AML-193 (cell line): ENCODE data around the gene BTRC.
A peak's percentile ranks its signal among the peaks of the same experiment; 100 is the strongest.
"Not testable (repeated sequence)": the region's sequence is repeated elsewhere in the genome, so short reads cannot be mapped to it uniquely, and the experiment has no call there.

Experiments
- DNase-seq, 2 experiments: peaks; one replicate each; lab custom pipeline; 2025; lab: John Stamatoyannopoulos, UW

The BTRC gene

GRCh38 chr10:101353692-101354327, at the start of gene BTRC:
BTRC (plus strand) TSS chr10:101354165; CDS start chr10:101354181, 16 bp downstream.
- peak; percentile 97 to 98 for DNase-seq

DNA sequence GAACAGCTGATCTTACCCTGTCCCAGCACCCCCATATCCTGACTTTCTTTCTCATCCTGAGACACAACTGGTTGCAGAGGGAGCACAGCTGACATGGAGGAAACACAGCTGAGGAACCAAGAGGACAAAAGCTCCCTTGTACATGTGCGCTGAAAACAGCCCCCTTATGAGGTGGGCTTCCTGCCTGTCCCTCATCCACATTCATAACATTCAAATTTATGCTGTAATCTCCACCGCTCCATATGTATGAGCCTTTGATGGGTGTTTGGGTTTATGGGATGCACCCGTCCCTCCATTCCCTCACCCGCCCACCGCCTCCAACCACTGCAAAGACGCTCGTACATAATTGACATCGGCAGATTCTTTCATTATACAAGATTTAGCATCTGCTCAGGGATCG, 49.6 kb upstream of the BTRC start:
- DNase-seq = no peak

- DNase-seq = no peak
Observed at GRCh38 chr10:101305320-101306241, 48.4 kb upstream of the BTRC start.

- DNase-seq = no peak
Observed at GRCh38 chr10:101308051-101308450, 45.9 kb upstream of the BTRC start.

- no peak for DNase-seq
Observed at GRCh38 chr10:101310529-101311184, 43.3 kb upstream of the BTRC start.

- no peak for DNase-seq
Observed at GRCh38 chr10:101311185-101312066, 42.5 kb upstream of the BTRC start.

DNA sequence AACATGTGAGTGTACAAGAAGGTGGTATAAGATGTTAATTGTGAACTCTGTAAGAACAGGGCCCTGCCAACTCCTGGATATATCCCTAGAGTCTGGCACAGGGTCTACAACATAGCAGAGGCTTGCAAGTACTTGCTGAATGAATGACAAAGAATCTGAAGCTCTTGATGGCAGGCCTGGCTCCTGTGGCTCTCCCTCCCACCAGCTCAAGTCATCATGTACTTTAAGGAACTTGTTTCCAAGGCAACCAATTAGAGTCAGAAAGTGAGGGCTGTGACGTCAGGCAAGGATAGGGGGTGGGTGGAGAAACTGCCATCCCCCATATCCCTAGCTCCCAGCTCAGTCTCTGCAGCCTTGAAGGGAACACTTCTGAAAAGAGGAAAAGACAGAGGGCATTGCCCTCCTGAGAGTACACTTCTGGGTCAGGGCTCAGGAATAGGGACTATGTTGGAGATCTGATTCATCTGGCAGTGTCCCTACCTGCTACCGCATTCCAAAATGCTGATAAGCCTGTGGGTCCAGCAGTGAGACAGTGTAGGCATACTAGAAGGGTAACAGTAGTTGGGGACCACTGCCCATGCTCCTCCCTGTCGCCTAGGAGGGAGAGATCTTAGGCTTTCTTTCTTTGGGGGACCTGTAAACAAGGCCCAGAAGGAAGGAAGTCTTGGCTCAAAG, 34.6 kb upstream of the BTRC start:
- DNase-seq = no peak

- no peak for DNase-seq
Observed at GRCh38 chr10:101321073-101321472, 32.9 kb upstream of the BTRC start.

DNA sequence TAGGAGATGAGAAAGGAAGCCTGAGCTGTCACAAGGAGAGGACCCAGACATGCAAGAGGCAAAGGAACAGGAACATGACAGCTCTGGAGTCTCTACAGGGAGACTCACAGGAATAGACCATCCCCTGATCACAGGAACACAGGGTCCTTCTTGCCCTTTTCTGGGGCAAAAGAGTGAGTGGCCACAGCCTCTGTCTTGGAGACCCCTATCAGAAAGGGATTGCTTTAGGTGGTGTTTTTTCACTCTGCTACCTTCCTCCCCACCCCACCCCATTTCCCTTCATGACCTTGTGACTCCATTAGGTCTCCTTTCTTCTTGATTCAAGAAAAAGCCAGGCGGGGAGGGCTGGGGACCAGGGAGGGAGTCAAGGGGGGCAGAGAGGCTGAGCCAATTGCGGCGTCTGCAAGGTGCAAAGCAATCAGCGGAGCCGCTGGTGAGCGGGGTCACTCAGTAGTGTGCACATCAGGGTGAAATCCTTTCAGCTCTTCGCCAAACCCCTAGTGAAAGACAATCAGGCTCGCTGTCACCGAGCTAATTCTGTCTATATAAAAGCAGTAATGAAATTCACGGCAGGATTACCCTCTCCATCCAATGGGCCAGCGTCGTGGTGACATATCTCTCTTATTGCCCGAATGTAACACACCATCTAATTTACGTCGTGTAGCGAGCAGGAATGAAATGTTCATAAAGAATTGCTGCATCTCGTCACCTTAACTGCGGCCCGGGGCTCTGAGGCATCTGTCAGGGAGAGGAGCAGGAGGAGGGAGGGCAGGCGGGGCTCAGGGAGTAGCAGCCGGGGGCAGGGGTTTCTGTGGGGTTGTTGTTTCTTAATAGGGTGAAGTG, 31.5 kb upstream of the BTRC start:
- DNase-seq = no peak

DNA sequence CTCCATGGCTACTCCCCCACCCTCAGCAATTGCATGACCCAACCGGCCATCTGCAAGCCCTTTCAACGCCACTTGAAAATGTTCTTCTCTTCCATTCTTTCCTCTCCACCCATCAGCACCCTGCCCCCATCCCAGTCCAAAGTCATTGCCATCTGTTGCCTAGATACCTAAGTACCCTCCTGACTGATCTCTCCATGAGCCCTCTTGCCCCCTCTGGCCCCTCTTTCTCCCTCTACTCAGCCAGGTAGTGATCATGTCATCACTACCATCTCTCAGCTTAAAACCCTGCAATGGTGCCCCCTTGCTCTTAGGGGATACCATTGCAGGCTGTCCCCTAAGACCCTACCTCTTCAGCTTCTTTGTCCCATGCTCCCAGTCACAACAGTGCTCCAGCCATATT, 30.5 kb upstream of the BTRC start:
- no peak for DNase-seq

DNA sequence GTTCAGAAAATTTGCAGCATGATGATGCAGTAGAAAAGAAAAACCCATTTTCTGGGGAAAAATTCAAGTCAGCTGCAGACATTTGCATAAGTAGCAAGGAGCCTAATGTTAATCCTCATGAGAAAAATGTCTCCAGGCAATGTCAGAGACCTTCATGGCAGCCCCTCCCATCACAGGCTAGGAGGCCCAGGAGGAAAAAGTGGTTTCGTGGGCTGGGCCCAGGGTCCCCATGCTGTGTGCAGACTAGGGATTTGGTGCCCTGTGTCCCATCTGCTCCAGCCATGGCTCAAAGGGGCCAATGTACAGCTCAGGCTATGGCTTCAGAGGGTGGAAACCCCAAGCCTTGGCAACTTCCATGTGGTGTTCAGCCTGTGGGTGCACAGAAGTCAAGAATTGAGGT, 26.5 kb upstream of the BTRC start:
- not testable (repeated sequence) for DNase-seq

- no peak for DNase-seq
Observed at GRCh38 chr10:101329341-101330032, 24.5 kb upstream of the BTRC start.

DNA sequence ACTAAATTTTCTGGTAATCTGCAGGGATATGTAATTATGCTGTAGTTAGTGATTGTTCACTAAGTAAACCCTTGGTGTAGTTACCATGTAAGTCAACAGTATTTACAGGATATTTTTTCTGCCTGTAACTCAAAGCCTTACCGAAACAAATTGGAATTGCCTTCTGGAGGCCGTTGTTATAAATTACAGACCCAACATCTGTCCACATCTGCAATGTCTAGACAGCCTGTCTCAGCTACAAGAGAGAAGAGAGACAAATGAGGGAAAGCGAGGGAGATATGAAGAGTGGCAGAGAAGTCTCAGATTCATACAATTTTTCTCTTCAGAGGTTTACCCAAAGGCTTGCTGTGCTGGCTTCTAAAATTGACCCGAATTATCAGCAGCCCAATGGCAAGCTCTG, 23.7 kb upstream of the BTRC start:
- DNase-seq = no peak

- no peak for DNase-seq
Observed at GRCh38 chr10:101330631-101331225, 23.2 kb upstream of the BTRC start.

DNA sequence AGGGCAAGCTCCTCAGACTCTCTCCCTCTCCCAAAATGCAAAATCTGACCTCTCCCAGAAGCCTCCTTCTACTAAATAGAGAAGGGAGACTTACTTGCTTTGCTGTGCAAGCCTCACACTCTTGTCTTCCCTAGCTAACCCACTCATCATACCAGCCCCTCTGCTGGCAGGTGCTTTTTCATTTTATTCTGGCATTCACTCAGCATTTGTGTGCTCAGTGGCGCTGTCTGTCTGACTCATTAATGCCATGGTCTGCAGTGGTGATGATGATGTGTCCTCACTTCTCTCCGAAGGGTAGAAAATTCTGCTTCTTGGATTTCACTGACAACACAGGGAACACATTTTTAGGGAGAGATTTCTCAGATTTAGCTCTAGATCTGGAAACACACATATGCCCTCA, 22.0 kb upstream of the BTRC start:
- no peak for DNase-seq

- not testable (repeated sequence) for DNase-seq
Observed at GRCh38 chr10:101334259-101334658, 19.7 kb upstream of the BTRC start.

GRCh38 chr10:101336382-101336781, 17.6 kb upstream of the BTRC start:
- DNase-seq = no peak

DNA sequence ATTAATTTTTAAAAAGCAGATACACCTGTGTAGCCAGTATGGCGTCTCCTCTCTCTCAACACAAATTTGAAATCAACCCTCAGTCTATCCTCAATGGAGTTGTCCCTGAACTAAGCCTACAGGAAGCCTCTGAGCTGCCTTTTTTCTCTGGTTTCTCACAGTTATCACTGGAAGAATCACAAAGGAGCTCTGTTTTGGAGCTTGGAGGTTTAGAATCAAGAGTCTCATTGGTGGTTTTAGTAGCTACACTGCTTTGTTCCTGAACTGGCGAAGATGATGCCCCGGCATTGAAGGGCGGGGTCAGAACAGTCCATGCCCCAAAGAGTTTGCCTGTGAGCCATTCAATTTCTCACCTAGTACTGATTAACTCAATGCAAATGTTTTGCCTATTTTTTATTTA, 16.1 kb upstream of the BTRC start:
- DNase-seq = no peak

DNA sequence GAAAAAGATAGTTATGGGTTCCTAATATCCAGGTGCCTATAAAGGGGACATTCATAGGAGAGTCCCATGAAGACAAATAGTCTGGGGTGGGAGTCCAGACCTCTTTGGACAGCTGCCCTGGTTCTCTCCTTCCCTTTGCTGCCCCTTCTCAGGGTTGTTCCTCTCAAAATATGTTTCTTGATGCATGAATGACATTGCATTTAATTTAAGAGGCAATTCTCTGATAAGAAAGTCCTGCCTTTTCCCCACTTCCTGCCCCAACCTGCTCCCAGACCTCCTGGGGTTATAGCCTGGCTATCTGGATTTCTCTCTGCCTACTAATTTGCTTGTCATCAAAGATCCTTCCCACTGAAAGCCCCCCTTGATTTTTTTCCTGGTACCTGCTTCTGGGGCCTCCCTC, 12.5 kb upstream of the BTRC start:
- DNase-seq = no peak
